ENCODE measurements around the gene DOK6.

DNA sequence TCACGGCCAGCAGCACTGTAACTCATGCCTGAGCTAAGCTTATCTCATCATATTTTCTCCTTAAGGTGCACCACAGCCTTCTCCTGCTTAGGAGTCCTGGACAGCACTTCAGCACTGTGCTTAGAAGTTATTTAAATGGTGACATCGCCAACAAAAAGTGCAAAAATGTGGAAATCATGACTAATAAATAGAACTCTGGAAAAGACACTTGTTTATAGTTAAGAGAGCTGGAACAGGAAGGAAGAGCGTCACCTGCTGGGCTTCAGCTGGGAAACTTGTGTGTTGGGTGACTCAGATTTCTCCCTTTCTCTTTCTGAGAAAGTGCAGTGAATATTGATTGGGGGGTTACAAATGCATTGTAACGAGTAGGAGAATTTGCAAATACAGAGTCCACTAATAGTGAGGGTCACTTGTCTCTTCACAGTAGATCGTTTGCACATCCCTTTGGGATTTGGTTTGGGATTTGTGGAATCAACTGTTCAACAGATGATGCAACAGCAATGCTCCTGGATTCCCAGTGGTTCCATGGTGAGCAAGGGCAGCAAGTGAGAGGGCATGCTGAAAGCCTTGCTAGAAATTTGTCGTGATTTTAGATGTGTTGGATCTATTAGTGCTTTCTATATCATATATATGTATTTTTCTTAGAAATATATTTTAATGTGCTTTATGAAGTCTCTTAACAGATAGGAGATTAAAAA, 84.2 kb downstream of the DOK6 start:
- TF ChIP-seq, protein P1, sequence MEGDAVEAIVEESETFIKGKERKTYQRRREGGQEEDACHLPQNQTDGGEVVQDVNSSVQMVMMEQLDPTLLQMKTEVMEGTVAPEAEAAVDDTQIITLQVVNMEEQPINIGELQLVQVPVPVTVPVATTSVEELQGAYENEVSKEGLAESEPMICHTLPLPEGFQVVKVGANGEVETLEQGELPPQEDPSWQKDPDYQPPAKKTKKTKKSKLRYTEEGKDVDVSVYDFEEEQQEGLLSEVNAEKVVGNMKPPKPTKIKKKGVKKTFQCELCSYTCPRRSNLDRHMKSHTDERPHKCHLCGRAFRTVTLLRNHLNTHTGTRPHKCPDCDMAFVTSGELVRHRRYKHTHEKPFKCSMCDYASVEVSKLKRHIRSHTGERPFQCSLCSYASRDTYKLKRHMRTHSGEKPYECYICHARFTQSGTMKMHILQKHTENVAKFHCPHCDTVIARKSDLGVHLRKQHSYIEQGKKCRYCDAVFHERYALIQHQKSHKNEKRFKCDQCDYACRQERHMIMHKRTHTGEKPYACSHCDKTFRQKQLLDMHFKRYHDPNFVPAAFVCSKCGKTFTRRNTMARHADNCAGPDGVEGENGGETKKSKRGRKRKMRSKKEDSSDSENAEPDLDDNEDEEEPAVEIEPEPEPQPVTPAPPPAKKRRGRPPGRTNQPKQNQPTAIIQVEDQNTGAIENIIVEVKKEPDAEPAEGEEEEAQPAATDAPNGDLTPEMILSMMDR (conservative IDR thresholded peaks at IDR 0.05): peak; percentile 35
- TF ChIP-seq ZFX (IDR thresholded peaks at IDR 0.05): no peak
